HG03571 (cell line): ENCODE results near the gene PPP1R26.
"Not testable (repeated sequence)": the region's sequence is repeated elsewhere in the genome, so short reads cannot be mapped to it uniquely, and the experiment has no call there.

Experiments
- ATAC-seq: cut with Tn5 transposase; IDR thresholded peaks from one replicate; pipeline ENCODE4 v1.9.1; 2021; ENCODE audit not compliant: unreplicated experiment

The PPP1R26 gene

GRCh38 chr9:135504262-135505243 lies 25.0 kb downstream of the PPP1R26 start:
- no peak for ATAC-seq

- ATAC-seq = no peak
Observed at GRCh38 chr9:135505406-135506187, 26.0 kb downstream of the PPP1R26 start.

- no peak for ATAC-seq
Observed at GRCh38 chr9:135506327-135507103, 26.9 kb downstream of the PPP1R26 start.

GRCh38 chr9:135507104-135508035 lies 27.8 kb downstream of the PPP1R26 start:
- ATAC-seq = no peak

GRCh38 chr9:135508211-135508820 lies 28.7 kb downstream of the PPP1R26 start:
- no peak for ATAC-seq

- no peak for ATAC-seq
Observed at GRCh38 chr9:135509458-135509857, 29.9 kb downstream of the PPP1R26 start.

GRCh38 chr9:135512241-135512603 lies 32.6 kb downstream of the PPP1R26 start:
- ATAC-seq = no peak

GRCh38 chr9:135512904-135513303 lies 33.3 kb downstream of the PPP1R26 start:
- ATAC-seq = no peak

- no peak for ATAC-seq
Observed at GRCh38 chr9:135513351-135513846, 33.8 kb downstream of the PPP1R26 start.

- not testable (repeated sequence) for ATAC-seq
Observed at GRCh38 chr9:135513906-135514305, 34.3 kb downstream of the PPP1R26 start.

- no peak for ATAC-seq
Observed at GRCh38 chr9:135514342-135515082, 34.9 kb downstream of the PPP1R26 start.

GRCh38 chr9:135515083-135515951 lies 35.7 kb downstream of the PPP1R26 start:
- ATAC-seq = no peak

- ATAC-seq = no peak
Observed at GRCh38 chr9:135516132-135516860, 36.7 kb downstream of the PPP1R26 start.

GRCh38 chr9:135517407-135517822 lies 37.8 kb downstream of the PPP1R26 start:
- ATAC-seq = no peak

GRCh38 chr9:135519179-135519971 lies 39.8 kb downstream of the PPP1R26 start:
- ATAC-seq = no peak

GRCh38 chr9:135520916-135521607 lies 41.5 kb downstream of the PPP1R26 start, which contains the start of gene LCN1:
TSS of gene LCN1 (plus strand) at chr9:135521440. CDS start at chr9:135521498, 58 bp downstream.
- ATAC-seq = no peak
